Upper lobe of left lung (tissue), 6 donors: ENCODE measurements around the gene HDAC7. TPM values are rescaled to one million over a fixed set of nuclear protein-coding genes. Genes with fewer than 3 reads are reported as not detected.

Source experiments
- ATAC-seq, 2 donors: fragments of 200-7000 bp; cut with Tn5 transposase; one replicate each; pipeline ENCODE4 v1.9.1; 2022; ENCODE audit warnings: mild to moderate bottlenecking in 2 of 2, moderate library complexity in 2 of 2; ENCODE audit not compliant: low FRiP score in 2 of 2
- DNase-seq, 2 donors: peaks; one replicate each; pipeline ENCODE4 v3.0.0-alpha.2; 2019 to 2020
- H3K27ac ChIP-seq, 4 donors: fragments of 200-600 bp; sonication (generic); one replicate each; pipeline ENCODE4 v1.5.1; 2016 to 2019
- H3K27me3 ChIP-seq, 4 donors: fragments of 200-600 bp; sonication (generic); one replicate each; pipeline ENCODE4 v1.5.1; 2017 to 2019
- H3K36me3 ChIP-seq, 4 donors: fragments of 200-600 bp; sonication (generic); one replicate each; pipeline ENCODE4 v1.5.1; 2016 to 2019
- H3K4me1 ChIP-seq, 4 donors: fragments of 200-600 bp; sonication (generic); one replicate each; pipeline ENCODE4 v1.5.1; 2018 to 2019
- H3K4me3 ChIP-seq, 4 donors: fragments of 200-600 bp; sonication (generic); one replicate each; pipeline ENCODE4 v1.5.1; 2017 to 2019; ENCODE audit warnings: mild to moderate bottlenecking in 2 of 4, moderate library complexity in 1 of 4
- H3K9me3 ChIP-seq, 4 donors: fragments of 200-600 bp; sonication (generic); one replicate each; pipeline ENCODE4 v1.5.1; 2018 to 2019
- CTCF ChIP-seq, 6 experiments: fragments of 450-650 bp in 4 of 6; fragments of 200-600 bp in 2 of 6; sonication (generic) in 2 of 6; IDR thresholded peaks; one replicate each; pipeline ENCODE4 v1.5.1; 2016 to 2019; ENCODE audit warnings: antibody characterized with exemption in 6 of 6
- EP300 ChIP-seq, 4 donors: sonication (generic); formaldehyde crosslinking; IDR thresholded peaks; one replicate each; pipeline ENCODE4 v1.5.1; 2017; ENCODE audit warnings: antibody characterized with exemption in 4 of 4, control low read depth in 2 of 4
- POLR2A ChIP-seq, 4 donors: fragments of 450-650 bp; IDR thresholded peaks; one replicate each; pipeline ENCODE4 v1.5.1; 2016 to 2017; ENCODE audit warnings: antibody characterized with exemption in 4 of 4, mild to moderate bottlenecking in 2 of 4
- POLR2AphosphoS5 ChIP-seq, 2 donors: sonication (generic); formaldehyde crosslinking; IDR thresholded peaks; one replicate each; pipeline ENCODE4 v1.5.1; 2017; ENCODE audit warnings: antibody characterized with exemption in 2 of 2
- WGBS, 2 donors: methylation state at CpG; one replicate each; pipeline ENCODE4 v1.1.5; 2017 to 2018; 5-methylcytosine and 5-hydroxymethylcytosine counted together
- total RNA-seq, 6 donors: library from RNA; depleted of rRNA in 4 of 6; stranded (reverse); fragments of >200 nt in 4 of 6; gene quantifications; one replicate each; pipeline versions ENCODE4 v1.1.0 to v1.2.1, GENCODE V29; 2016 to 2021
- donor health status: DM: no; HTN: no; CAD: no; lungs with moderate emphysema.
- donor health status: DM: no; HTN: yes; CAD: no; lungs with severe emphysema.

Gene HDAC7
- total RNA-seq, 6 donors from 2014 or later: 66.6 to 164 (median 126) TPM

GRCh38 chr12:47746073-47746472 is 73.6 kb downstream of the HDAC7 start:
- Histone ChIP-seq H3K27ac (no peak overlapping the region), H3K9me3 (no peaks in the 10 kb centered on the region), H3K4me3 (no peak overlapping the region), H3K36me3 (peaks cover 0 to 50% (median 24%) of the 10 kb centered on the region in 4 donors), H3K4me1 (peaks cover 10 to 16% (median 12%) of the 10 kb centered on the region in 4 donors), H3K27me3 (no peaks in the 10 kb centered on the region)
- TF ChIP-seq POLR2AphosphoS5 (IDR thresholded peaks at IDR 0.05) (no peak), EP300 (IDR thresholded peaks at IDR 0.05) (no peak), CTCF (IDR thresholded peaks at IDR 0.05) (no peak), POLR2A (IDR thresholded peaks at IDR 0.05) (no peak)
- no peak for ATAC-seq
- 88 to 93% methylated on average over 5 of the region's 5 CpGs for WGBS, 2 donors
- DNase-seq: no peak

GRCh38 chr12:47745485-47746041 is 74.1 kb downstream of the HDAC7 start:
- no peaks in the 10 kb centered on the region for H3K27me3 ChIP-seq
- no peak overlapping the region for H3K27ac ChIP-seq
- H3K9me3 ChIP-seq: no peaks in the 10 kb centered on the region
- H3K4me1 ChIP-seq: peaks cover 15 to 21% (median 17%) of the 10 kb centered on the region in 4 donors
- H3K36me3 ChIP-seq: peaks cover 0 to 45% (median 22%) of the 10 kb centered on the region in 4 donors
- WGBS, 2 donors: 83 to 88% methylated on average over 16 of the region's 16 CpGs
- no peak for ATAC-seq
- no peak for DNase-seq
- no peak overlapping the region for H3K4me3 ChIP-seq
- TF ChIP-seq POLR2A (IDR thresholded peaks at IDR 0.05) (no peak), POLR2AphosphoS5 (IDR thresholded peaks at IDR 0.05) (no peak), CTCF (IDR thresholded peaks at IDR 0.05) (no peak), EP300 (IDR thresholded peaks at IDR 0.05) (no peak)

GRCh38 chr12:47744778-47745436 is 74.8 kb downstream of the HDAC7 start:
- Histone ChIP-seq H3K9me3 (no peaks in the 10 kb centered on the region), H3K4me3 (no peak overlapping the region), H3K4me1 (peaks cover 19 to 27% (median 23%) of the 10 kb centered on the region in 4 donors), H3K27me3 (no peaks in the 10 kb centered on the region), H3K27ac (no peak overlapping the region), H3K36me3 (peaks cover 0 to 38% (median 20%) of the 10 kb centered on the region in 4 donors)
- no peak for ATAC-seq
- DNase-seq: no peak
- WGBS, 2 donors: 74 to 81% methylated on average over 8 of the region's 8 CpGs
- no peak for TF ChIP-seq POLR2AphosphoS5 (IDR thresholded peaks at IDR 0.05)
- no peak for TF ChIP-seq POLR2A (IDR thresholded peaks at IDR 0.05)
- no peak for TF ChIP-seq EP300 (IDR thresholded peaks at IDR 0.05)
- no peak for TF ChIP-seq CTCF (IDR thresholded peaks at IDR 0.05)

- Histone ChIP-seq H3K27ac (peak overlapping the region in 1 of 4 donors; percentile 10), H3K4me1 (peaks cover 19 to 32% (median 27%) of the 10 kb centered on the region in 4 donors), H3K9me3 (no peaks in the 10 kb centered on the region), H3K36me3 (peaks cover 0 to 30% (median 15%) of the 10 kb centered on the region in 4 donors), H3K27me3 (no peaks in the 10 kb centered on the region), H3K4me3 (no peak overlapping the region)
- ATAC-seq (peak in 1 of 2 donors; percentile 63), DNase-seq (peak in 1 of 2 donors; percentile 80)
- 49 to 57% methylated on average over 10 of the region's 10 CpGs for WGBS, 2 donors
- peak; percentile 34 to 80 (median 70) for TF ChIP-seq CTCF (IDR thresholded peaks at IDR 0.05)
- no peak for TF ChIP-seq POLR2A (IDR thresholded peaks at IDR 0.05)
These were observed 75.6 kb downstream of the HDAC7 start for GRCh38 chr12:47744005-47744651.
